ENCODE results near the gene TTLL8. TPM values are rescaled to one million over a fixed set of nuclear protein-coding genes. Genes with fewer than 3 reads are reported as not detected.

Gene TTLL8
- polyA plus RNA-seq, 1 of the 3 experiments (the other 2 are of a cell fraction) = not detected

GRCh38 chr22:50034126-50035081 is 23.7 kb downstream of the TTLL8 start:
- H3K27me3 ChIP-seq (ENCODE audit: insufficient read depth) = no peaks in the 10 kb centered on the region; the same call in 1 of the 2 replicates
- no peaks in the 10 kb centered on the region for H3K9me2 ChIP-seq
- H3K4me2 ChIP-seq = no peak overlapping the region
- no peak overlapping the region for H3K27ac ChIP-seq (ENCODE audit: low read depth in 2 of 2, low read length in 1 of 2)
- no peaks in the 10 kb centered on the region; the same call in 1 of the 2 replicates for H3K9me3 ChIP-seq
- WGBS (ENCODE audit: low lambda C conversion rate) = 64% methylated on average over 20 of the region's 43 CpGs
- no peaks in the 10 kb centered on the region for H4K20me1 ChIP-seq (ENCODE audit: insufficient read depth)
- ChIA-PET CTCF (interaction anchor here (0.8 to 3.4 kb wide), 2 partner anchors 34 to 104 kb away, joined by 3 to 13 read pairs; no protein-coding TSS in a partner anchor), POLR2A (interaction anchor here (0.7 to 1.0 kb wide), 2 partner anchors 47 to 101 kb away, joined by 3 read pairs; no protein-coding TSS in a partner anchor)
- peak; percentile 17 for DNase-seq
- no peak overlapping the region for H3K4me3 ChIP-seq (ENCODE audit: low read depth in 2 of 2, low read length in 1 of 2)
- no peaks in the 10 kb centered on the region for H3F3A ChIP-seq (replicated peaks; ENCODE audit: insufficient read depth)
- peaks cover 0 to 2% of the 10 kb centered on the region in 2 experiments; a peak in 1 of 4 replicates for H3K4me1 ChIP-seq (ENCODE audit: control insufficient read depth in 1 of 2, insufficient read depth in 2 of 2, low read depth in 1 of 2, low read length in 1 of 2)
- no peaks in the 10 kb centered on the region for H3K79me2 ChIP-seq (ENCODE audit: insufficient read depth)
- TF ChIP-seq IRF3 (IDR thresholded peaks at IDR 0.05; ENCODE audit: low read depth, low read length) (no peak), PBX3 (IDR thresholded peaks at IDR 0.05) (no peak), SMC3 (IDR thresholded peaks at IDR 0.05; ENCODE audit: low read depth, low read length) (no peak), YY1 (IDR thresholded peaks at IDR 0.05; ENCODE audit: low read depth) (no peak), USF2 (IDR thresholded peaks at IDR 0.05; ENCODE audit: borderline replicate concordance, low read depth, low read length) (no peak), RAD21 (IDR thresholded peaks at IDR 0.05; ENCODE audit: low read length) (no peak), REST (IDR thresholded peaks at IDR 0.05; ENCODE audit: low read depth, low read length) (no peak), USF1 (IDR thresholded peaks at IDR 0.05; ENCODE audit: borderline replicate concordance, low read depth) (no peak), GATA2 (CRISPR knock-in tag; IDR thresholded peaks at IDR 0.05) (no peak), RXRA (IDR thresholded peaks at IDR 0.05; ENCODE audit: borderline replicate concordance, low read depth) (no peak), POLR2AphosphoS5 (IDR thresholded peaks at IDR 0.05; ENCODE audit: low read depth, low read length) (no peak), FOSL2 (IDR thresholded peaks at IDR 0.05; ENCODE audit: borderline replicate concordance, low read depth) (no peak), SIN3A (IDR thresholded peaks at IDR 0.05; ENCODE audit: borderline replicate concordance, low read depth, low read length) (no peak), NFIC (IDR thresholded peaks at IDR 0.05; ENCODE audit: borderline replicate concordance) (no peak), TAF1 (IDR thresholded peaks at IDR 0.05; ENCODE audit: borderline replicate concordance, low read depth, low read length) (no peak)
- no peak overlapping the region for H3K9ac ChIP-seq
- no peak overlapping the region for H2AFZ ChIP-seq (ENCODE audit: low read depth)
- no peaks in the 10 kb centered on the region for H3K36me3 ChIP-seq (replicated peaks in 1 of 2; ENCODE audit: control insufficient read depth in 1 of 2, insufficient read depth in 2 of 2, low read length in 1 of 2)
